NCI-H446 treated with DMSO at 0.1 percent for 48 hours (cell line): ENCODE results near the gene TRAPPC8.
"Not testable (repeated sequence)": the region's sequence is repeated elsewhere in the genome, so short reads cannot be mapped to it uniquely, and the experiment has no call there.

Source experiments
- DNase-seq: peaks from one replicate; lab custom pipeline; 2025; lab: John Stamatoyannopoulos, UW

The TRAPPC8 gene

GRCh38 chr18:31863103-31863502 lies 79.8 kb downstream of the TRAPPC8 start:
- no peak for DNase-seq

- DNase-seq, result no peak
These were observed 82.4 kb downstream of the TRAPPC8 start for GRCh38 chr18:31860488-31860887.

- no peak for DNase-seq
These were observed 85.3 kb downstream of the TRAPPC8 start for GRCh38 chr18:31857526-31858106.

GRCh38 chr18:31850844-31851243 lies 92.1 kb downstream of the TRAPPC8 start:
- DNase-seq, result no peak

- DNase-seq, result no peak
These were observed 102.4 kb downstream of the TRAPPC8 start for GRCh38 chr18:31840499-31840898.

- DNase-seq, result no peak
These were observed 105.0 kb downstream of the TRAPPC8 start for GRCh38 chr18:31837879-31838278.

- DNase-seq, result no peak
These were observed 107.3 kb downstream of the TRAPPC8 start for GRCh38 chr18:31835528-31836133.

GRCh38 chr18:31831903-31832302 lies 111.0 kb downstream of the TRAPPC8 start:
- no peak for DNase-seq

- DNase-seq, result no peak
These were observed 112.2 kb downstream of the TRAPPC8 start for GRCh38 chr18:31830686-31831085.

- no peak for DNase-seq
These were observed 114.3 kb downstream of the TRAPPC8 start for GRCh38 chr18:31828613-31829012.

GRCh38 chr18:31826673-31827325 lies 116.1 kb downstream of the TRAPPC8 start:
- DNase-seq, result not testable (repeated sequence)

GRCh38 chr18:31825772-31826171 lies 117.2 kb downstream of the TRAPPC8 start:
- DNase-seq, result no peak

- no peak for DNase-seq
These were observed 121.3 kb downstream of the TRAPPC8 start for GRCh38 chr18:31821545-31822171.

- no peak for DNase-seq
These were observed 123.1 kb downstream of the TRAPPC8 start for GRCh38 chr18:31819925-31820229.

GRCh38 chr18:31819106-31819924 lies 123.6 kb downstream of the TRAPPC8 start:
- DNase-seq, result peak; percentile 6

- no peak for DNase-seq
These were observed 128.8 kb downstream of the TRAPPC8 start for GRCh38 chr18:31814132-31814531.

- DNase-seq, result not testable (repeated sequence)
These were observed 132.4 kb downstream of the TRAPPC8 start for GRCh38 chr18:31810336-31811130.

GRCh38 chr18:31809049-31809448 lies 133.9 kb downstream of the TRAPPC8 start:
- DNase-seq, result not testable (repeated sequence)

GRCh38 chr18:31801078-31801477 lies 141.8 kb downstream of the TRAPPC8 start:
- no peak for DNase-seq

- not testable (repeated sequence) for DNase-seq
These were observed 143.7 kb downstream of the TRAPPC8 start for GRCh38 chr18:31799257-31799656.

GRCh38 chr18:31798399-31798798 lies 144.5 kb downstream of the TRAPPC8 start:
- no peak for DNase-seq
